GM04503 (cell line): ENCODE measurements around the gene HES3.

Experiments
- DNase-seq: peaks from one replicate; pipeline ENCODE4 v3.0.0-alpha.2; 2012; ENCODE audit warnings: low read depth

HES3 gene

GRCh38 chr1:6263716-6264115 is 19.7 kb downstream of the HES3 start:
- DNase-seq, result no peak

DNA sequence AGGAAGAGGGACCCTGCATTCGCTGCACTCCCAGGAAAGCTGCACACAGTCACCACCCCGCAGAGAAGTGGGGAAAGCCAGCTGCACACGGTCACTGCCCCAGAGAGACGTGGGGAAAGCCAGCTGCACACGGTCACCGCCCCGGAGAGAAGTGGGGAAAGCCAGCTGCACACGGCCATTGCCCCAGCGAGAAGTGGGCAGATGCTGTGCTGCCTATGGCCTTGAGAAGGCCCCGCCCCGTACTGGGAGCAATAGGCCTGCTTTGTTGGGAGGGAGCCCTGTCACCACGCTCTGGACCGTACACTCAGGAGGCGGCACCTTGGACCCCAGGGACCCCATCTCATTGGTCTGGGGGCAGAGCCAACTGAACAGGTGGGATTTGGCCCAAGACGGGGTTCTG is 21.2 kb downstream of the HES3 start:
- DNase-seq, result no peak

GRCh38 chr1:6266641-6267040 is 22.7 kb downstream of the HES3 start:
- DNase-seq, result no peak

- DNase-seq, result no peak
These were observed 23.8 kb downstream of the HES3 start for GRCh38 chr1:6267686-6268322.

- DNase-seq, result no peak
These were observed 24.4 kb downstream of the HES3 start for GRCh38 chr1:6268415-6268814.

- no peak for DNase-seq
These were observed 25.3 kb downstream of the HES3 start for GRCh38 chr1:6269296-6269695.

- no peak for DNase-seq
These were observed 25.9 kb downstream of the HES3 start for GRCh38 chr1:6269720-6270400.

GRCh38 chr1:6270401-6270800 is 26.4 kb downstream of the HES3 start:
- DNase-seq, result no peak

DNA sequence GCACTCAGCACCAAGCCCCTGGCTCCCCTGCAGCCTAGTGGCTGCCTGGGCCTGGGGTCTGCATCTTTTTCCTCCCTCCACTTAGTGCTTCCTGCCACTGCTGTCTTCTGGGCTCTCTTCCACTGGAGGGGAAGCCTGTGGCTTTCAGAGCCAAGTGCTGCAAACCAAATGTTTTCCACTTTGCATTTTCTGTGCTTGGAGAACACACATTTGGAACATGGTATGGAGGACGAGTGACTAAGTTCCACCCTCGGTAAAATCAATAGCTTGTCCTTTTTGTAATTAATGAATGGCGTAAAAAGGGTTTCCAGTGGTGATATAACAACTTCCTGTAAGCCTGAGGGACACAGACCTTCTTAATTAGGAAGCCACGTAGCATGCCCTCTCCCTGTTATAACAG is 27.0 kb downstream of the HES3 start:
- no peak for DNase-seq

DNA sequence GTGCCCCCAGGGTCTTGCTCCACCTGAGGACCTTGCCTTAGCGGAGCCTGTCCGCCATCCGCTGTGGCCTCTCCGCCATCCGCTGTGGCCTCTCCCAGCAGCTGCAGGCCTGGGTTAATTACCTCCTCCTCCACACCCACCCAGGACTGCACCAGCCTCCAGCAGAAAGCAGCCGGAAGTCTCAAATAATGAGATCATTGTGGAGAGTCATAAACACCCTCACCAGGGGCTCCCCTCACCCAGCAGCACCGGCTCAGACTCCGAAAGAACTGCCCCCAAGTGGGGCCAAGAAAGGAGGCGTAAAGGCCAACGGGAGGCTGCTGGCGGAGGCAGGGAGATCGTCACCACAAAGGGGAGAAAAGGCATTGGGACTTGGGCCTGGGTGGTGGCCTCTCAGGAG is 27.6 kb downstream of the HES3 start:
- DNase-seq, result no peak

GRCh38 chr1:6272452-6272851 is 28.5 kb downstream of the HES3 start:
- DNase-seq, result no peak

GRCh38 chr1:6272868-6273267 is 28.9 kb downstream of the HES3 start:
- no peak for DNase-seq

DNA sequence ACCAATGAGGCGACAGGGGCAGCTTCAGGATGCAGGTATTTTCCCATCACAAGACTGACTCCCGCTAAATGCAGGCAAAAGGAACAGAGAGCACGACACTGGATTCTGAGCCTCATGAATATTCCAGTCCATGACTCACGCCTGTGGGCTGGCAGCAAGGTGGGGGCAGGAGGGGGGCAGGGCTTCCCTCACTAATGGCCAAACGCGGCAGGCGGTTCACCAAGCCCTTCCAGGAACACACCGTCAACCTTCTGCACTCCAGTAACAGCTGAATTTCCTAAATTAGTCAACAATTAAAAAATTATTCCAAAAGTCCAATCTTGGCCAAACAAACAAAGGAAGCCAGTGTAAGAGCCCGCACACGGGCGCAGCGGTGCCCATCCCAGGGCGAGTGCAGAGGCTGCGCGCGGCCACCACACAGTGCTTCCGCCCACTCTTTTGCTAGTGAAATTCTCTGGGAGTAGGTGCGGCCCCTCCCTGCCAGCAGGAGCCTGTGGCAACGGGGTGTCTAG is 29.5 kb downstream of the HES3 start:
- peak; percentile 21 for DNase-seq

- DNase-seq, result no peak
These were observed 30.1 kb downstream of the HES3 start for GRCh38 chr1:6274102-6274501.

- no peak for DNase-seq
These were observed 30.7 kb downstream of the HES3 start for GRCh38 chr1:6274622-6275139.

DNA sequence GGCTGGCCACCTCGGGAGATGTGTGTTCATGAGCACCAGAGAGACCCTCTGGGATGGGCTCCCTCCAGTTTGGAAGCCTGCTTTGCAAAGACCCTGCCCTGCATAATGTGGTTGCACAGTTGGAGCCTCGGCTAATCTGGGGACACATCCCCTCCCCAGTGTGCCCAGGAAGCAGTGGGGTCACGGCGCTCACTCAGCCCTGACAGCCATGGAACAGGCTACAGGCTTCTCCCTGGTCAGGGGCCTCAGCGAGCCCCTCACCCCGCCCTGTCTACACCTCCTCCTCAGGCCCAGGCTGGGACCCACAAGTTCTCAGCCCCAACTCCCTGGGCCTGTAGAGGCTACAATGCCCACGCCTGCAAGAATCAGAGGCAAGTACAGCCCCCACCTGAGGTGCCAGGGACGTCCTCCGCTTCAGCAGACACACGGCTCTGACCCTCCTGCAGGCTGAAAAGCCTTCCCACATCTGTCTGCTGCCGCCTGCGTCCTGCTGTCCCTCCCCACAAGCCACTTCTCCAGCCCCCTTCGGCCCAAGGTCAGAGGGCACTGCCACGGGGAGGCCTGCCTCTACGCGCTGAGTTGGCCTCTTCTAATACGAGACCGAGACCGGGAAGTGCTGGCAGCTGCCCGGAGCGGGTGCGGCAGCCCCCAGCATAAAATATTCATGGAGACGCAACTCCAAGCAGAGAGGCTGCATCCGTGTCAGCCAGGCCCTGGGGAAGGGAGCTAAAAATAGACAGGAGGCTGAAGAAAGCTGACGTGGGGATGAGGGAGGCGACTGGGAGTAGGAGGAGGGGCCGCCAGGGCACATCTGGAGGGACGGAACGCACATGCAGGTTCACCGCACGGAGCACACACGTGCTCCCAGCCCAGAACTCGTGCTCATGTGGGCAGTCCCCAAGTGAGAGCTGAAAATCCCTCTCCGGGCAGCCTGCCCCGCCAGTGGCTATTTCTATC is 32.1 kb downstream of the HES3 start:
- DNase-seq, result peak; percentile 49

DNA sequence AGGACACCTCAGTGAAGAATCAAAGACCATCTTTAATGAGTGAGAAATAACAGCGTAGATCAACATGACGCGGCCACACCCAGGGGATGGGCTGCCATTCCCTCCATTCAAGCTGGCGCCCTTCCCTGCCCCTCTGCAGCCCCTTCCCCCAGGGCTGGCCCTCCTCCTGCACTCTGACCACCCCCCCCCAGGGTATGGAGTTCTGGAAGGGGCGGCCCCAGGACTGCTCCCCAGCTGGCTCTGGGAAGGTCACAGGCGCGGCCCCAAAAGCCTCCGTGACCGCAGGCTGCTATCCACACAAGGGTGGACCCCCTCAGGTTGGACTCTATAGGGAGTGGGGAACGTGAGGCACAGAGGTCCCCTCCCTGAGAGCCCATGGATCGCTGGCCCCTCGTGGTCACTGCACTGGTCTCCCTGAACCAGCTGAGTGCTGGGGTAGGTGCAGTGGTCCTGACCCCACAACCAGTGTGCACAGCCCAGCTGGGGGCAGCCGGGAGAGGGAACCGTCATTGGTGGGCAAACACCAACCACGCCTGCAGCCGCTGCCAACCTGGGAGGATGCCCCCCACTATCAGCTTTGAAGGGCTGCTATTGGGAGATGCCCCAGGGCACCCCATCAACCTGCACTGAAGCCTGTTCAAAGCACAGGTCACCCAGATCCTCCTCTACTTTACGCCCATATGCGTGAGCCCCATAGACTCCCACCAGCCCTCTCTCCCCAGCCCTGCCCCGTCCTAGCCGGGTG is 33.0 kb downstream of the HES3 start:
- DNase-seq, result no peak

GRCh38 chr1:6278263-6278662 is 34.3 kb downstream of the HES3 start:
- no peak for DNase-seq

DNA sequence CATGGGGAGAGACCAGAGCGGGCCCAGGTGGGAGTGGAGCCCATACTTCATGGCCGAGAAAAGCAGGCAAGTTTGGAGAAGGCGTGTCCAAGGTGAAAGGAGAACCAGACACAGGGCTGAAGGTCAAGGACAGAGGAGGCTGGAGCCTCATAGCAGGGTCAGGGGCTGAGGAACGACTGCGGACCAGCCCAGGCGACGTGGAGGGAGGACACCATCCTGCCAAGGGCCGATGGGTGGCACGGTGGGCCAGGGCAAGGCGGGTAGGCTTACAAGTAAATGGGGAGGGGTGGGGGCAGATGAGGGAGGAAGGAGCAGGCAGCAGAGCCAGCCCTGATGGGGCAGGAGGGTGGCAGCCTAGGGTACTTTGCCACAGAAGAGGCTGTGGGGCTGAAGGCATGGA is 35.1 kb downstream of the HES3 start:
- DNase-seq, result no peak

DNA sequence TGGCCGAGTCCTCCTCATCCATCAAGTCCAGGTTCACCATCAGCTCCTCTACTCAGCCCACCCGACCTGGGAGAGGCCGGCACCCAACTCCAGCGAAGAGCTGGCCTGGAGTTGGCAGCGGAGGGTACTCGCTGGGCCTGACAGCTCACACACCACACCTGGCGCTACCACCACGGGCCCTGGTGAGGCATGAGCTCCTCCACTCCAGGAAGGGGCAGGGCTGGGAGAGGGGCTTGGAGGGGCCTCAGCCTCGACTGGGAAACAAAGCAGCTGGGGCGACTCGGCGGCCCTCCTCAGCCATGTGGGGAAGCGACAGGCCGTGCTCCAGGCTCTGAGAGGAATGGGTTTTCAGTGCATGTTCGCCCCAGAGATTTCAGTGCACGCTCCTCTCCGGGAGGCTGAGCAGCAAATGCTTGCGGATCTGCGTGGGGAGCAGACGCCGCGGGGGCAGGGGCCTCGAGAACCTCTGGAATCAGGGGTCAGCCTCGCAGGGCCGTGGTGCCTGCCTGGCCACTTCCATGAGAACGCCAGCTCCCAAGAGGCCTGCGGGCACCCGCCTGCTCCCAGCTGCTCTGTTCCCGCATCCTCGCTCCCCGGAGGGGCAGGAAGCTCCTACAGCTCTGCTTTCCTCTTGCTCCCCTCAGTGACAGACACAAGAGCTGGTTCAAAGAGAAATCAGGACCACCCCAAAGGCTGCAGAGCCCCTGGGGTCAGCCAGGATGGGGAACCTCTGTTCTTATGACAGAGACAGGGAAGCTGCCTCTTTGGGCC is 35.8 kb downstream of the HES3 start:
- no peak for DNase-seq
